SH-SY5Y (cell line): ENCODE results near the gene BUD23.

Experiments used
- GATA2 ChIP-seq: IDR thresholded peaks from 2 replicates; pipeline ENCODE4 v1.6.1; 2011; ENCODE audit warnings: mild to moderate bottlenecking, low read depth, low read length
- GATA3 ChIP-seq: IDR thresholded peaks from 2 replicates; pipeline ENCODE4 v1.6.1; 2011; ENCODE audit warnings: low read depth, mild to moderate bottlenecking, low read length, moderate library complexity

BUD23 gene

GRCh38 chr7:73703225-73703624 lies 19.8 kb downstream of the BUD23 start:
- no peak for TF ChIP-seq GATA2
- TF ChIP-seq GATA3, result no peak

- TF ChIP-seq GATA2 (no peak), GATA3 (no peak)
Observed at GRCh38 chr7:73703757-73704639, 20.6 kb downstream of the BUD23 start.

- TF ChIP-seq GATA3, result no peak
Observed at GRCh38 chr7:73704640-73705550, 21.5 kb downstream of the BUD23 start.

GRCh38 chr7:73705551-73705920 lies 22.1 kb downstream of the BUD23 start:
- TF ChIP-seq GATA2 (no peak), GATA3 (no peak)

GRCh38 chr7:73706126-73707044 lies 23.0 kb downstream of the BUD23 start:
- no peak for TF ChIP-seq GATA2
- TF ChIP-seq GATA3, result no peak

- no peak for TF ChIP-seq GATA3
- no peak for TF ChIP-seq GATA2
Observed at GRCh38 chr7:73707045-73707631, 23.7 kb downstream of the BUD23 start.

- TF ChIP-seq GATA2, result no peak
Observed at GRCh38 chr7:73708961-73709549, 25.7 kb downstream of the BUD23 start.

- TF ChIP-seq GATA3 (no peak), GATA2 (no peak)
Observed at GRCh38 chr7:73712773-73713172, 29.4 kb downstream of the BUD23 start.

- TF ChIP-seq GATA3 (no peak), GATA2 (no peak)
Observed at GRCh38 chr7:73715648-73716317, 32.4 kb downstream of the BUD23 start.

GRCh38 chr7:73716318-73716890 lies 33.0 kb downstream of the BUD23 start:
- no peak for TF ChIP-seq GATA2
- TF ChIP-seq GATA3, result no peak

- TF ChIP-seq GATA2, result no peak
- no peak for TF ChIP-seq GATA3
Observed at GRCh38 chr7:73717025-73717807, 33.8 kb downstream of the BUD23 start.
